ENCODE results near the gene SMARCA5.

- TF ChIP-seq EZH2 (IDR thresholded peaks at IDR 0.05; ENCODE audit: insufficient read depth, poor library complexity, severe bottlenecking) (no peak), EZH2phosphoT487 (IDR thresholded peaks at IDR 0.05; ENCODE audit: insufficient read depth, low read depth) (no peak)
These were observed 86.3 kb downstream of the SMARCA5 start for GRCh38 chr4:143599827-143600226.

Data from GM23248 (cell line).